SIG-M5 treated with dmso at 0.1 percent for 504 hours (cell line): ENCODE results near the gene AFG1L.
"Not testable (repeated sequence)": the region's sequence is repeated elsewhere in the genome, so short reads cannot be mapped to it uniquely, and the experiment has no call there.

Experiments
- DNase-seq: peaks from one replicate; lab custom pipeline; 2025; ENCODE audit not compliant: unreplicated experiment; lab: John Stamatoyannopoulos, UW

Gene AFG1L

DNA sequence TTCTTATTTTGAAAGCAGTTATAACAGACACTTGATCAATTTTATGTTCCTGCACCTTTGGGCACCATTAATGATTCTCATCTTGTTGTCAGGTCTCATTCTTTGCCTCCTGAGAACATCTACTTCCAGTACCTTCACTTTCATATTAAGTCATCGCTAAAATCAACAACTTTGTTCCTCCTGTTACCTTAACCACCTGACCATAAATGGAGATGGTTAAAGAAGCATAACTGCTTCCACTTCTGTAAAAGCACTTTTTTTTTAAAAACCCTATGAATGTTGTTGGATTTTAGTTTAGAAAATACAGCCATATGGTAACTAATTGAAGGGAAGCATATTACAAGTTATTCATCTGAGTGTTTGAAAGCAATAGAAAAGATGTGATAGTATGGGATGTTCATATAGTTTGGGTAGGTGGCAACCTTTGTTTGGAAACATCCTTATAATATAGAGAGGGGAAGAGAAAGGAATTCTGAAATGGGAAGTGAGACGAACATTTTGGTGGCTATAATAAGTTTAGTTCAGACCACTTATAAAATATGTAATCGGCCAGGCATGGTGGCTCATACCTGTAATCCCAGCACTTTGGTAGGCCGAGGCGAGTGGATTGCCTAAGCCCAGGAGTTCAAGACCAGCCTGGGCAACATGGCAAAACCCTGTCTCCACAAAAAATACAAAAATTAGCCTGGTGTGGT is 53.9 kb downstream of the AFG1L start:
- DNase-seq: no peak

DNA sequence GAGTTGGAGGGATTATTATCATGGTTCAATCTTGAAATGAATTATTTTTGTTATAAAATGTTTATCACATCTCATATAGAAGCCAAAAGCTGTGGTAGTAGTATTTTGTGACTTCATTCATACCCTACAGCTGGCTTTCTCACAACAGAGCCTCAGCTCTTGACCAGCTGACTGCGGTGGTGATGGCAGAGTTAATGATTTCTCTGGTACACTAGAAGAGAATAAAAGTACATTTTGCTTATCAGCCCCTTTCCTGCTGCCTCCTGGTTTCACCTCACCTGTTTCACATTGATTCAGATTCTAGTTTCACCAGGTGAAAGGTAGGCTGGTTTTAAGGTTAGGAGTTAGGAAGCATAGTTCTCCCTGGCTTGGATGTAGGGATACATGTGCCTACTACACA is 55.7 kb downstream of the AFG1L start:
- no peak for DNase-seq

GRCh38 chr6:108353853-108354252 is 59.0 kb downstream of the AFG1L start:
- DNase-seq: no peak

- no peak for DNase-seq
These were observed 60.3 kb downstream of the AFG1L start for GRCh38 chr6:108355120-108355519.

DNA sequence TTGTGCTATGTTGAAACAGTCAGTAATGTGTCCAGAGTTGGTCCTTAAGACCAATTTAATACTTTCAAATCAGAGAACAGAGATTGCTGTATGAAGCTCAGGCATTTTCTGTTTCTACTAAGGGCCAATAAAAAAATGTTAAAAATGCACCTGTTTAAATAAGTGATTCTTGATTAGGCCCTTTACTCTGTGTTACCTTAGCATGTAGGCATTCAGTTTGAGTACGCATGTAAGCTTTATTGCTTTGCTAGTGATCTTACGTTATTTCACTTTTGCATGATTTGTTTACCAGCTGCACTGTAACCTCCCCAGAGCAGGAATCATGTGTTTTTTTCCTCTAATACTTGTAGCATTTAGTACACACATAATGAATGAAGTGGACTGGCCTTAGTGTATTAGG is 61.0 kb downstream of the AFG1L start:
- DNase-seq: no peak

DNA sequence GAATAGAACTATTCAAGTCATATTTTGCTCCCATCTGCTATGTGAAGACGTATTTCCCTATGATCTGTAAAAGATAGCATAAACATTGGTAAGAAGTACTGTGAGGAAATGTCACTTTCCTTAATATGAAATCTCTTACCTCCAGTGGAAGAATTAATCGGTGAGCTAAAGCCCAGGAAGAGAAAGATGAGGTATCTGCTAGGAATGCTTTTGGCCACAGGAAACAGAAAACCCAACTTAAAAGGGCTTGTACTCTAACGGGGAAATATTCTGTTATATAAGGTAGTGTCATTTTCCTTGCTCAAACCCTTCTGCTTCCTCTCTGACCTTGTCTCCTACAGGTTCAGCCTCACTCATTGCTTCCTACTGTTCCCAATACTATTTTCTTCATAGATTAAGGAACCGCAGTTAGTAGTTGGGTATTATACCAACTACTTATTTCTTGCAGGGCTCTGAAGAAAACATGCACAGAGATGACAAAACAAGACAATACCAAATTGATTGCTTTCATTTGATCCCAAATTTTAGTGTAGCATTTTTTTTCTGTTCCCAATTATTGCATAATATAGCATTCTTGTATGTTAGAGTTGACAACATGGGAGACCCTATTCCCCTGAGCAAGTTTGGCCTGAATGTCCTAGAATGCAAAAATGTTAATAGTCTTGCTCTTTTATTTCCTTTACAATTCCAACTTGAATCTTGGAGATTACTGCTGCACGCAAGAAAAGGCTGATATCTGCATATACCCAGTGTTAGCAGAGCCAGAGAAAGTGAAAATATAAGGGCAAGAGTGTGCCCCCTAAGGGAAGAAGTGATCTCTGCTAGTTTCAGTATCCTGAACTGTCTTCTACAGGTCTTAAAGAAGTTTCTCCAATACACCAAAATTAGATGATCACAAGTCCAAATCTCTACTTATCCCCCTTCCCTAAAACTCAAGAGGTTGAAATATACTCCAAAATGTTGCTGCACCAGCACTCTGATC is 65.3 kb downstream of the AFG1L start:
- DNase-seq: peak; percentile 30

- DNase-seq: no peak
These were observed 66.1 kb downstream of the AFG1L start for GRCh38 chr6:108360919-108361311.

- peak; percentile 82 for DNase-seq
These were observed 66.6 kb downstream of the AFG1L start for GRCh38 chr6:108361312-108361932.

GRCh38 chr6:108362455-108362854 is 67.6 kb downstream of the AFG1L start:
- no peak for DNase-seq

GRCh38 chr6:108363113-108363512 is 68.3 kb downstream of the AFG1L start:
- no peak for DNase-seq

DNA sequence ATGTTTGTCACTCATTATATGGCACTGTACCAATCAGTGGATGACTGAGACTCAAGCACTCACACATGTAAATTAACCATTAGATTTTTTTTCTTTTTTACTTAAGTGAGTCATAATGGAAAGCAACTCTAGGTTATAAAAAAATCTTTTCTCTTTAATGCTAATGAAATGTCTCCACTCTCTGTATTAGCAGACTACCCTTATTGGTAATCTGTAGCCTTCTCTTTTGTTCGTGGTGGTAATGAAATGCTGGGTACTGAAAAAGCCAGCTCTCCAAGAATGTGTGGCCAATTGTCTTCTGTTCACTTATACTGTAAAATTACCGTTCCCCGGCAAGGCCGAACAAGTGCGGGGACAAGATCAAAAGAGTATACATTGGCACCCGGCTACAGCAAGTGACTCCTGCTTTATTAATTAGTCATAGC is 69.0 kb downstream of the AFG1L start:
- DNase-seq: no peak

- no peak for DNase-seq
These were observed 69.6 kb downstream of the AFG1L start for GRCh38 chr6:108364470-108364869.

DNA sequence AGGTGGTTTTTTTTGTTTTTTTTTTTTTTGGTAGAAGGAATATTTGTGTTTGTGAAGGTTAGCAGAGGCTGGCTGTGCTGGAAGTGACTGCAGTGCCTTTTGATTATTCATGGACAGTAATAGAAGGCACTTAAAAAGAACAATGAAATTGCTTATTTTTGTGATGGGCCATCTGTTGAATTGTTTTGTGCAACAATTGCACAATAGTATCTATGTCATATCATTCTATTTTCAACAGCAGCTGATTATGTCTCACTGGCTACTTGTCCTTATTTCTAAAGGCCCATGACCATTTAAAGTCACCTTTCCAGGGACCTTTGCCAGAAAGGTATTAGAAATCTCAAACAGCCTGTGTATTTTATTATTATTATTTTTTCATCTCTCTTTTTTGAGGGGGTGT is 70.6 kb downstream of the AFG1L start:
- peak; percentile 56 for DNase-seq

DNA sequence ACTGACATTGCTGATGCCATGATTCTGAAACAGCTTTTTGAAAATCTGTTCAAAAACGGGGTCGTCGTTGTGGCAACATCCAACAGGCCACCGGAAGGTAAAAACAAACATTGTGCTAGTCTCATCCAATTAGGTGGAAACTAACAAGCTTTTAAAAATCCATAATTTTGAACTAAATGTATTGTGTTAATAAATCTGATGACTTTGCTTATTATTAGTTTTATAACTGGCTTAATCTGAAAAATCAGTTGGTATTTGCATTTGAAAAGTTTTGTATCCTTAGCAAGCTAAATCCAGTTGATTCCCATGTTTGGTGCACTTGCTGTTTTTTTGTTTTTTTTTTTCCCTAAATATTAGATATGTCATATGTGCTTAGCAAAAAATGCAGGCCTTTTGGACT is 71.4 kb downstream of the AFG1L start:
- DNase-seq: no peak

DNA sequence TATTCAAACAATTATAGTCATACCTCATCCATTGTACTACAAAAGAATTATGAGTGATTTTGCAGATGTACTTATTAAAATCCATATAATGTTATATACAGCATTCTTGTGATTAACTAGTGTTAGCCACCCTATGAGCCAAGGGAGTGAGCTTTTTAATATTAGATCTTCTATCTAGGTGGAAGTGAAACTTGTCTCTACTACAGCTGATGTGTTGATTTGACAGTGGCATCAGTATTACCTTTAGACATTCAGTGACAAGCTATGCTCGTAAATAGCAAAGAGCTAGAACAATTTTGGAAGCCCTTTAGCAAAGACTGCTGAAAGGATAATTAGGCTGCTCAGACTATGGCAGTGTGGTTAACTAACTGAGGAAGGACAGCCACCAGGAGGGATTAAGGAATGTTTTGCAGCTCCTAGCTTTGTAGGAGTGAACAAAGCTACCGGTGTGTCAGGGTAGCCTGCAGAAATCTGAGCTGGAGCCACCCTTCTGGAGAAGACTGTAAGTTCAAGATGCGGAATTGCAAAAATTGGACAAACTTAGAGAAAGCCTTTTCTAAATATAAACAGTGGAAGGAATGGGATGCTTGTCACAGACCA is 73.7 kb downstream of the AFG1L start:
- DNase-seq: no peak

GRCh38 chr6:108380876-108381275 is 86.0 kb downstream of the AFG1L start:
- no peak for DNase-seq

DNA sequence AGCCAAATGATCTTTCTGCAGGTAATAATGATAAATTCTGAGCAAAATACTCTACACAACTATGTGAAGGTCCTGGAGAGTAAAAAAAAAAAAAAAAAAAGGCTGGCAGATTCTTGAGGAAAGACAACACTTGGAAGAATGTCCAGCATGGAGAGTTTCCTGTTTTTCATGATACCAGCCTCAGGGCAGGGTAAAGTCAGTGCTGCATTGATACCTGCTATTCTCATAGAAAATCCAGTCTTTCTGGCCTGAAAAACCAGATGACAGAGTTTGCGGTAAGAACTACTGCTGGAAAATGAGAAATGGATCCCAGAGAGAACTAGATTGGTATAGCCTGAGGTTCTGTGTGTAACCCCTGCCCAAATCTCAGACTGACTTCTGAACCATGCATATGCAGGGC is 89.1 kb downstream of the AFG1L start:
- peak; percentile 16 for DNase-seq

- not testable (repeated sequence) for DNase-seq
These were observed 94.3 kb downstream of the AFG1L start for GRCh38 chr6:108389190-108389589.

- DNase-seq: no peak
These were observed 100.4 kb downstream of the AFG1L start for GRCh38 chr6:108395297-108395696.

DNA sequence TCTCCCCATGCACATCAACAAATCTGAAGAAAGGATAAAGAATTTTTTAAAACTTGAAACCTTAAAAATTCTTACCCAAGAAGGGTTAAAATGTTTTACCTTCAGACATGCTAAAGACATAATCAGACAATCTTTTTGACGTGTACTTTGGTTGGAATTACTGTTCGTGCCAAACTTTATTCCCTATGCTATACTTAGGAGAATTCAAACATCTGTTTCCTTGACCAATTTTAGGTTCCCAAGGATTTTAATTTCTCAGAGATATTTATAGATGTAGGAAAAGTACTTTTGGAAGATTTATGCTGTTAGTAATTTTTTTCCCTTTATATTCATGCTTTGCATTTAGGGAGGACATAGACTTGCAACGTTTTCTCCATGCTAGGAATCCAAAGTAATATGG is 108.4 kb downstream of the AFG1L start:
- no peak for DNase-seq

- no peak for DNase-seq
These were observed 112.1 kb downstream of the AFG1L start for GRCh38 chr6:108406943-108407342.
